ENCODE measurements around the gene AUP1.

DNA sequence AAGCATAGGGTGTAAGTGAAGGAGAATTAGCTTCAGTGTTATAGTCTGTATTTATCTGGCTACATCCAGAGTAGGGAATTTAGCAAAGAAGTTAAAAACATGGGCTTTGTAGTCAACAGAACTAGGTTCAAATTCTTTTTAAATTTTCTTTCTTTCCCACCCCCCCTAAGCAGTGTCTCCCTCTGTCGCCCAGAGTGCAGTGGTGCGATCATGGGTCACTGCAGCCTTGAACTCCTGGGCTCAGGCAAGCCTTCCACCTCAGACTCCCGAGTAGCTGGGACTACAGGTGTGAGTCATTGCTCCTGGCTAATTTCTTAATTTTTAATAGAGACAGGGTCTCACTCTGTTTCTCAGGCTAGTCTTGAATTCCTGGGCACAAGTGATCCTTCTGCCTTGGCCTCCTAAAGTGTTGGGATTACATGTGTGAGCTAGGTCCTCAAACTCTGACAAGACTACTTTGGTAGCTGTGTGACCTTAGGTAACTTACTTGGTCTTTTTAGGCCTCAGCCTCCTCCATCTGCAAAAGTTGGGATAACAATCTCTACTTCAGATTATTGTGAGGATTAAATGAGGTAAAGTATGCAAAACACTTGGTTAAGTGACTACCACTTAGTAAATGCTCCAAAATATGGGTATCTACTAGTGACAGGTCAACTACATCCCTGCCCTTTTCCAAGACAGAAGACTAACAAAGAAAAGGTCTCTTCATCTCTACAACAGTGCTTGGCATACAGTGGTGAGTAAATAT is 42.8 kb upstream of the AUP1 start:
- TF ChIP-seq, protein P1, sequence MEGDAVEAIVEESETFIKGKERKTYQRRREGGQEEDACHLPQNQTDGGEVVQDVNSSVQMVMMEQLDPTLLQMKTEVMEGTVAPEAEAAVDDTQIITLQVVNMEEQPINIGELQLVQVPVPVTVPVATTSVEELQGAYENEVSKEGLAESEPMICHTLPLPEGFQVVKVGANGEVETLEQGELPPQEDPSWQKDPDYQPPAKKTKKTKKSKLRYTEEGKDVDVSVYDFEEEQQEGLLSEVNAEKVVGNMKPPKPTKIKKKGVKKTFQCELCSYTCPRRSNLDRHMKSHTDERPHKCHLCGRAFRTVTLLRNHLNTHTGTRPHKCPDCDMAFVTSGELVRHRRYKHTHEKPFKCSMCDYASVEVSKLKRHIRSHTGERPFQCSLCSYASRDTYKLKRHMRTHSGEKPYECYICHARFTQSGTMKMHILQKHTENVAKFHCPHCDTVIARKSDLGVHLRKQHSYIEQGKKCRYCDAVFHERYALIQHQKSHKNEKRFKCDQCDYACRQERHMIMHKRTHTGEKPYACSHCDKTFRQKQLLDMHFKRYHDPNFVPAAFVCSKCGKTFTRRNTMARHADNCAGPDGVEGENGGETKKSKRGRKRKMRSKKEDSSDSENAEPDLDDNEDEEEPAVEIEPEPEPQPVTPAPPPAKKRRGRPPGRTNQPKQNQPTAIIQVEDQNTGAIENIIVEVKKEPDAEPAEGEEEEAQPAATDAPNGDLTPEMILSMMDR (conservative IDR thresholded peaks at IDR 0.05 in 1 of 2, IDR thresholded peaks at IDR 0.05 in 1 of 2; ENCODE audit: low read depth in 1 of 2, low read length in 2 of 2): no peak
- TF ChIP-seq EZH2 (IDR thresholded peaks at IDR 0.05; ENCODE audit: low read length, missing control alignments): no peak
